Thoracic aorta (tissue), 2 donors: ENCODE measurements around the gene CARD9. TPM values are rescaled to one million over a fixed set of nuclear protein-coding genes. Genes with fewer than 3 reads are reported as not detected.

Experiments used
- ATAC-seq: fragments of 150-250 bp; one replicate; pipeline ENCODE4 v1.8.0; 2017; ENCODE audit warnings: low read depth; ENCODE audit not compliant: insufficient number of reproducible peaks, low FRiP score
- DNase-seq: peaks from one replicate; pipeline ENCODE4 v3.0.0-alpha.2; 2020; ENCODE audit warnings: low spot score
- H3K27ac ChIP-seq, 2 donors: fragments of 200-600 bp; sonication (generic); 1 replicate in 1 of 2; 2 replicates in 1 of 2; pipeline ENCODE4 v1.5.1; 2016; ENCODE audit warnings: mild to moderate bottlenecking in 2 of 2, moderate library complexity in 2 of 2
- H3K27me3 ChIP-seq: fragments of 200-600 bp; sonication (generic); replicated peaks from 2 replicates; pipeline ENCODE4 v1.6.0; 2016; ENCODE audit warnings: mild to moderate bottlenecking; ENCODE audit not compliant: insufficient read depth
- H3K36me3 ChIP-seq: fragments of 200-600 bp; sonication (generic); one replicate; pipeline ENCODE4 v1.5.1; 2016
- H3K4me1 ChIP-seq, 2 donors: fragments of 200-600 bp; sonication (generic); 1 replicate in 1 of 2; 2 replicates in 1 of 2; pipeline versions ENCODE4 v1.5.1 to v1.6.0; 2016; ENCODE audit warnings: low read depth in 2 of 2, mild to moderate bottlenecking in 1 of 2; ENCODE audit not compliant: control insufficient read depth in 1 of 2
- H3K4me3 ChIP-seq: fragments of 200-600 bp; sonication (generic); 2 replicates; pipeline ENCODE4 v1.5.1; 2016; ENCODE audit warnings: mild to moderate bottlenecking
- H3K9me3 ChIP-seq: fragments of 200-600 bp; sonication (generic); 2 replicates; pipeline ENCODE4 v1.5.1; 2016
- CTCF ChIP-seq: fragments of 200-600 bp; sonication (generic); IDR thresholded peaks from one replicate; pipeline ENCODE4 v1.5.1; 2019; ENCODE audit warnings: antibody characterized with exemption
- total RNA-seq, 2 donors: library from RNA; depleted of rRNA; stranded (reverse); fragments of >200 nt; gene quantifications; one replicate each; pipeline versions ENCODE4 v1.1.0 to v1.2.3, GENCODE V29; 2016

The CARD9 gene
- total RNA-seq, 2 donors from 2014 or later = 1.4 to 6.6 TPM

DNA sequence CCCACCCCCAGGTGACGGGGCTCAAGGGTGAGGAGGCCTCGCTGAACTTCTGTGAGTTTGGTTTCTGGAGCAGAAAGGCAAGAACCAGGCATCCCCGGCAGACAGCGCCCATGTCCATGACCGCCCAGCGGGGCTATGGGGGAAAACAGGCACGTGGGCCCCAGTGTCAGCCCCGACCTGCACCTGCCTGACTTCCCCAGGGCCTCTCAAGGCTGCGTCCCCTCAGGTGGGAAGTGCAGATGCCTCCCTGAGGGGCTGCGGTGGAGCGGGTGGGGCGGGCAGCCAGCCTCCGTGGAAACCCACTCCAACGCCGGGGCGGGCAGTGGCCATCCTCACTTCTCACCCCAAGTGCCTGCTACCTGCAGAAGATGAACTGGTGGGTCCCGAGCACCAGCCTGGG is 6.9 kb upstream of the CARD9 start:
- no peaks in the 10 kb centered on the region for H3K27me3 ChIP-seq
- no peaks in the 10 kb centered on the region for H3K4me1 ChIP-seq
- no peak overlapping the region for H3K4me3 ChIP-seq
- DNase-seq = no peak
- no peak overlapping the region for H3K27ac ChIP-seq
- H3K36me3 ChIP-seq = peaks cover 17% of the 10 kb centered on the region
- no peaks in the 10 kb centered on the region for H3K9me3 ChIP-seq
- no peak for TF ChIP-seq CTCF
- no peak for ATAC-seq

GRCh38 chr9:136379891-136380290 is 6.4 kb upstream of the CARD9 start:
- ATAC-seq (no peak), DNase-seq (no peak)
- Histone ChIP-seq H3K4me1 (no peaks in the 10 kb centered on the region), H3K4me3 (no peak overlapping the region), H3K27me3 (no peaks in the 10 kb centered on the region), H3K9me3 (no peaks in the 10 kb centered on the region), H3K27ac (no peak overlapping the region), H3K36me3 (peaks cover 17% of the 10 kb centered on the region)
- TF ChIP-seq CTCF = no peak

- Histone ChIP-seq H3K9me3 (no peaks in the 10 kb centered on the region), H3K27ac (no peak overlapping the region), H3K27me3 (no peaks in the 10 kb centered on the region), H3K36me3 (peaks cover 17% of the 10 kb centered on the region), H3K4me3 (no peak overlapping the region), H3K4me1 (no peaks in the 10 kb centered on the region)
- DNase-seq (no peak), ATAC-seq (no peak)
- no peak for TF ChIP-seq CTCF
Observed at GRCh38 chr9:136379401-136379800, 5.9 kb upstream of the CARD9 start.

- Histone ChIP-seq H3K4me1 (no peaks in the 10 kb centered on the region), H3K36me3 (peaks cover 17% of the 10 kb centered on the region), H3K27me3 (no peaks in the 10 kb centered on the region), H3K4me3 (no peak overlapping the region), H3K9me3 (no peaks in the 10 kb centered on the region), H3K27ac (no peak overlapping the region)
- TF ChIP-seq CTCF = no peak
- no peak for ATAC-seq
- no peak for DNase-seq
Observed at GRCh38 chr9:136379003-136379287, 5.5 kb upstream of the CARD9 start.

GRCh38 chr9:136378170-136379002 is 4.9 kb upstream of the CARD9 start:
- DNase-seq = no peak
- peaks cover 16% of the 10 kb centered on the region for H3K36me3 ChIP-seq

More at GRCh38 chr9:136378170-136379002, 4.9 kb upstream of the CARD9 start:
- no peak overlapping the region for H3K4me3 ChIP-seq
- no peaks in the 10 kb centered on the region for H3K27me3 ChIP-seq
- no peak overlapping the region for H3K27ac ChIP-seq
- no peaks in the 10 kb centered on the region for H3K4me1 ChIP-seq
- H3K9me3 ChIP-seq = no peaks in the 10 kb centered on the region
- TF ChIP-seq CTCF = no peak
- ATAC-seq = no peak
